ENCODE measurements around the gene CPSF6.

- TF ChIP-seq CTCF (conservative IDR thresholded peaks at IDR 0.05 in 1 of 2, IDR thresholded peaks at IDR 0.05 in 1 of 2; ENCODE audit: extremely low read depth in 1 of 2, insufficient read depth in 1 of 2, low read depth in 1 of 2, low read length in 2 of 2) (peak; percentile 98 to 99), EZH2 (IDR thresholded peaks at IDR 0.05; ENCODE audit: borderline replicate concordance, low read length) (no peak)
Measured at GRCh38 chr12:69290545-69291277, 51.3 kb downstream of the CPSF6 start.
